ENCODE data around the gene RNASEL.
"Not testable (repeated sequence)": the region's sequence is repeated elsewhere in the genome, so short reads cannot be mapped to it uniquely, and the experiment has no call there.

DNA sequence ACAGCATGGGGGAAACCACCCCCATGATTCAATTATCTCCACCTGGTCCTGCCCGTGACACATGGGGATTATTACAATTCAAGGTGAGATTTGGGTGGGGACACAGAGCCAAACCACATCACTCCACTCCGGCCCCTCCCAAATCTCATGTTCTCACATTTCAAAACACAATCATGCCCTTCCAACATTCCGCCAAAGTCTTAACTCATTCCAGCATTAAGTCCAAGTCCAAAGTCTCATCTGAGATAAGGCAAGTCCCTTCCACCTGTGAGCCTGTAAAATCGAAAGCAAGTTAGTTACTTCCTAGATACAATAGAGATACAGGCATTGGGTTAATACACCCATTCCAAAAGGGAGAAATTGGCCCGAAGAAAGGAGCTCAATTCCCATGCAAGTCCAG lies 60.9 kb downstream of the RNASEL start:
- TF ChIP-seq NR2C2 (CRISPR knock-in tag; IDR thresholded peaks at IDR 0.05; ENCODE audit: borderline replicate concordance); STAG1 (CRISPR knock-in tag; IDR thresholded peaks at IDR 0.05); ZNF761 (CRISPR knock-in tag; conservative IDR thresholded peaks at IDR 0.05); EP300 (IDR thresholded peaks at IDR 0.05; ENCODE audit: low read depth in 2 of 2, low read length in 2 of 2); EP300 (CRISPR knock-in tag; IDR thresholded peaks at IDR 0.05; ENCODE audit: borderline replicate concordance): not testable (repeated sequence)
- TF ChIP-seq, protein P1, sequence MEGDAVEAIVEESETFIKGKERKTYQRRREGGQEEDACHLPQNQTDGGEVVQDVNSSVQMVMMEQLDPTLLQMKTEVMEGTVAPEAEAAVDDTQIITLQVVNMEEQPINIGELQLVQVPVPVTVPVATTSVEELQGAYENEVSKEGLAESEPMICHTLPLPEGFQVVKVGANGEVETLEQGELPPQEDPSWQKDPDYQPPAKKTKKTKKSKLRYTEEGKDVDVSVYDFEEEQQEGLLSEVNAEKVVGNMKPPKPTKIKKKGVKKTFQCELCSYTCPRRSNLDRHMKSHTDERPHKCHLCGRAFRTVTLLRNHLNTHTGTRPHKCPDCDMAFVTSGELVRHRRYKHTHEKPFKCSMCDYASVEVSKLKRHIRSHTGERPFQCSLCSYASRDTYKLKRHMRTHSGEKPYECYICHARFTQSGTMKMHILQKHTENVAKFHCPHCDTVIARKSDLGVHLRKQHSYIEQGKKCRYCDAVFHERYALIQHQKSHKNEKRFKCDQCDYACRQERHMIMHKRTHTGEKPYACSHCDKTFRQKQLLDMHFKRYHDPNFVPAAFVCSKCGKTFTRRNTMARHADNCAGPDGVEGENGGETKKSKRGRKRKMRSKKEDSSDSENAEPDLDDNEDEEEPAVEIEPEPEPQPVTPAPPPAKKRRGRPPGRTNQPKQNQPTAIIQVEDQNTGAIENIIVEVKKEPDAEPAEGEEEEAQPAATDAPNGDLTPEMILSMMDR (CRISPR knock-in tag; IDR thresholded peaks at IDR 0.05) = not testable (repeated sequence)
- TF ChIP-seq, protein P2, sequence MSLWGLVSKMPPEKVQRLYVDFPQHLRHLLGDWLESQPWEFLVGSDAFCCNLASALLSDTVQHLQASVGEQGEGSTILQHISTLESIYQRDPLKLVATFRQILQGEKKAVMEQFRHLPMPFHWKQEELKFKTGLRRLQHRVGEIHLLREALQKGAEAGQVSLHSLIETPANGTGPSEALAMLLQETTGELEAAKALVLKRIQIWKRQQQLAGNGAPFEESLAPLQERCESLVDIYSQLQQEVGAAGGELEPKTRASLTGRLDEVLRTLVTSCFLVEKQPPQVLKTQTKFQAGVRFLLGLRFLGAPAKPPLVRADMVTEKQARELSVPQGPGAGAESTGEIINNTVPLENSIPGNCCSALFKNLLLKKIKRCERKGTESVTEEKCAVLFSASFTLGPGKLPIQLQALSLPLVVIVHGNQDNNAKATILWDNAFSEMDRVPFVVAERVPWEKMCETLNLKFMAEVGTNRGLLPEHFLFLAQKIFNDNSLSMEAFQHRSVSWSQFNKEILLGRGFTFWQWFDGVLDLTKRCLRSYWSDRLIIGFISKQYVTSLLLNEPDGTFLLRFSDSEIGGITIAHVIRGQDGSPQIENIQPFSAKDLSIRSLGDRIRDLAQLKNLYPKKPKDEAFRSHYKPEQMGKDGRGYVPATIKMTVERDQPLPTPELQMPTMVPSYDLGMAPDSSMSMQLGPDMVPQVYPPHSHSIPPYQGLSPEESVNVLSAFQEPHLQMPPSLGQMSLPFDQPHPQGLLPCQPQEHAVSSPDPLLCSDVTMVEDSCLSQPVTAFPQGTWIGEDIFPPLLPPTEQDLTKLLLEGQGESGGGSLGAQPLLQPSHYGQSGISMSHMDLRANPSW (CRISPR knock-in tag; IDR thresholded peaks at IDR 0.05; ENCODE audit: borderline replicate concordance) = not testable (repeated sequence)
